ENCODE measurements around the gene RRAGA.

Gene RRAGA

DNA sequence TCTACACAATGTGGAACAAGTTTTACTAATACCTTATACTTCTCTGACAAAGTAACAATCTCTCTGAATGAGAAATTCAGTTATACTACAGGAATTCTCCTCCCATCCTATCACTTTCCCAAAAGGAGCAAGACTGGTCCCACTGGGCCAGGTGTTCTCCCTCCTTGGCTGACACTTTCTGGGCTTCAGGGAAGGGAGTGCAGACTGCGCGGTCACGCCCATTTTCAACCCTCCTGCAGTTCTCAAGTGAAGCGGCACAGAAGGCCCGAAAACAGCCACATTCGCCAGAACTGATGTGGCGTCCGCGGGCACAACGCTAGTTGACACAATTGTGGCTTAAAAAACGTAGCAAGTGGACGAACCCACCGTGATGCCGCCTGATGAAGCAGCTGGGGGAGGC lies 16.8 kb upstream of the RRAGA start:
- no peak for TF ChIP-seq CTCF (IDR thresholded peaks at IDR 0.05; ENCODE audit: low read depth, low read length, missing control alignments)
- no peak for DNase-seq (ENCODE audit: low read depth)
- in situ Hi-C loops (cut with HindIII; ENCODE audit: low sequenced_read_pairs): no loop called here
- no peak overlapping the region for H3K4me3 ChIP-seq (ENCODE audit: low read depth, low read length)

GRCh38 chr9:19033015-19033414 lies 16.2 kb upstream of the RRAGA start, which contains the start of gene SAXO1:
TSS of gene SAXO1 (minus strand) at chr9:19033209. CDS start at chr9:19032908, 301 bp downstream.
- TF ChIP-seq CTCF (IDR thresholded peaks at IDR 0.05; ENCODE audit: low read depth, low read length, missing control alignments): no peak
- in situ Hi-C loops (cut with HindIII; ENCODE audit: low sequenced_read_pairs): no loop called here
- DNase-seq (ENCODE audit: low read depth): no peak
- H3K4me3 ChIP-seq (ENCODE audit: low read depth, low read length): no peak within 1 kb of the TSS

GRCh38 chr9:19036611-19037010 lies 12.6 kb upstream of the RRAGA start:
- in situ Hi-C loops (cut with HindIII; ENCODE audit: low sequenced_read_pairs): no loop called here
- no peak for DNase-seq (ENCODE audit: low read depth)
- TF ChIP-seq CTCF (IDR thresholded peaks at IDR 0.05; ENCODE audit: low read depth, low read length, missing control alignments): no peak
- no peak overlapping the region for H3K4me3 ChIP-seq (ENCODE audit: low read depth, low read length)

- no peak for TF ChIP-seq CTCF (IDR thresholded peaks at IDR 0.05; ENCODE audit: low read depth, low read length, missing control alignments)
- DNase-seq (ENCODE audit: low read depth): peak; percentile 18
- H3K4me3 ChIP-seq (ENCODE audit: low read depth, low read length): peak overlapping the region; percentile 93
- in situ Hi-C loops (cut with HindIII; ENCODE audit: low sequenced_read_pairs): no loop called here
These were observed 850 bp downstream of the RRAGA start for GRCh38 chr9:19049917-19050636.

- no peak for TF ChIP-seq CTCF (IDR thresholded peaks at IDR 0.05; ENCODE audit: low read depth, low read length, missing control alignments)
- no peak for DNase-seq (ENCODE audit: low read depth)
- peak overlapping the region; percentile 93 for H3K4me3 ChIP-seq (ENCODE audit: low read depth, low read length)
- in situ Hi-C loops (cut with HindIII; ENCODE audit: low sequenced_read_pairs): no loop called here
These were observed 1.7 kb downstream of the RRAGA start for GRCh38 chr9:19050637-19051591.

GRCh38 chr9:19057033-19057432 lies 7.8 kb downstream of the RRAGA start:
- TF ChIP-seq CTCF (IDR thresholded peaks at IDR 0.05; ENCODE audit: low read depth, low read length, missing control alignments): no peak
- no peak for DNase-seq (ENCODE audit: low read depth)
- in situ Hi-C loops (cut with HindIII; ENCODE audit: low sequenced_read_pairs): no loop called here
- no peak overlapping the region for H3K4me3 ChIP-seq (ENCODE audit: low read depth, low read length)

Data from astrocyte of the cerebellum (primary cell).